ENCODE results near the gene ITGB5. TPM values are rescaled to one million over a fixed set of nuclear protein-coding genes. Genes with fewer than 3 reads are reported as not detected.
A peak's percentile ranks its signal among the peaks of the same experiment; 100 is the strongest.

ITGB5 gene
- total RNA-seq, 1 experiment from 2014 or later = 116 TPM

- Histone ChIP-seq H3K27ac (ENCODE audit: low read depth, low read length, poor library complexity, severe bottlenecking) (no peak overlapping the region), H3K4me3 (ENCODE audit: low read depth, low read length, poor library complexity, severe bottlenecking) (no peak overlapping the region), H3K9me3 (ENCODE audit: low read depth, low read length, poor library complexity, severe bottlenecking) (no peaks in the 10 kb centered on the region), H3K27me3 (replicated peaks; ENCODE audit: insufficient read depth, low read depth, low read length, poor library complexity) (no peaks in the 10 kb centered on the region), H3K36me3 (ENCODE audit: insufficient read depth, low read length, poor library complexity, severe bottlenecking) (peaks cover 25% of the 10 kb centered on the region), H3K4me1 (ENCODE audit: insufficient read depth, low read length, poor library complexity, severe bottlenecking) (peaks cover 12% of the 10 kb centered on the region)
- DNase-seq (ENCODE audit: low spot score) = peak; percentile 86
- no TSS peak for BruUV-seq (replicated peaks)
- peak; percentile 96 for TF ChIP-seq CTCF (conservative IDR thresholded peaks at IDR 0.05; ENCODE audit: low read depth, low read length)
- no peak for TF ChIP-seq EZH2 (IDR thresholded peaks at IDR 0.05; ENCODE audit: borderline replicate concordance, low read depth, low read length, poor library complexity, severe bottlenecking)
- POLR2A ChIA-PET (ENCODE audit: low non-redundant PET) = interaction anchor here (0.9 kb wide), 1 partner anchor 19 kb away, joined by 6 read pairs; no protein-coding TSS in a partner anchor
- CTCF ChIA-PET = interaction anchor here (0.6 to 2.3 kb wide), 11 partner anchors 9 to 821 kb away, joined by 3 to 39 read pairs (median 5); no protein-coding TSS in a partner anchor
- intact Hi-C loops (cut with micrococcal nuclease; ENCODE audit: unreplicated experiment) = loop anchor here (1.0 to 10.0 kb wide), 5 partner anchors 126 to 677 kb away; partner anchors contain the start of gene ITGB5
Observed at GRCh38 chr3:124761250-124761796, 125.8 kb downstream of the ITGB5 start.

GRCh38 chr3:124760601-124761000, 126.6 kb downstream of the ITGB5 start:
- Histone ChIP-seq H3K4me1 (ENCODE audit: insufficient read depth, low read length, poor library complexity, severe bottlenecking) (peaks cover 12% of the 10 kb centered on the region), H3K36me3 (ENCODE audit: insufficient read depth, low read length, poor library complexity, severe bottlenecking) (peaks cover 25% of the 10 kb centered on the region), H3K9me3 (ENCODE audit: low read depth, low read length, poor library complexity, severe bottlenecking) (no peaks in the 10 kb centered on the region), H3K4me3 (ENCODE audit: low read depth, low read length, poor library complexity, severe bottlenecking) (no peak overlapping the region), H3K27ac (ENCODE audit: low read depth, low read length, poor library complexity, severe bottlenecking) (no peak overlapping the region), H3K27me3 (replicated peaks; ENCODE audit: insufficient read depth, low read depth, low read length, poor library complexity) (no peaks in the 10 kb centered on the region)
- BruUV-seq (replicated peaks) = no TSS peak
- peak; percentile 50 for DNase-seq (ENCODE audit: low spot score)
- TF ChIP-seq CTCF (conservative IDR thresholded peaks at IDR 0.05; ENCODE audit: low read depth, low read length) (no peak), EZH2 (IDR thresholded peaks at IDR 0.05; ENCODE audit: borderline replicate concordance, low read depth, low read length, poor library complexity, severe bottlenecking) (no peak)
- intact Hi-C loops (cut with micrococcal nuclease; ENCODE audit: unreplicated experiment) = loop anchor here (2.0 to 10.0 kb wide), 4 partner anchors 127 to 678 kb away; partner anchors contain the start of gene ITGB5
- ChIA-PET POLR2A (ENCODE audit: low non-redundant PET) (interaction anchor here (0.9 kb wide), 1 partner anchor 19 kb away, joined by 6 read pairs; no protein-coding TSS in a partner anchor), CTCF (interaction anchor here (0.5 to 2.3 kb wide), 16 partner anchors 10 to 821 kb away, joined by 3 to 39 read pairs (median 4); no protein-coding TSS in a partner anchor)

GRCh38 chr3:124759666-124760401, 127.3 kb downstream of the ITGB5 start:
- Histone ChIP-seq H3K9me3 (ENCODE audit: low read depth, low read length, poor library complexity, severe bottlenecking) (no peaks in the 10 kb centered on the region), H3K27me3 (replicated peaks; ENCODE audit: insufficient read depth, low read depth, low read length, poor library complexity) (no peaks in the 10 kb centered on the region), H3K4me3 (ENCODE audit: low read depth, low read length, poor library complexity, severe bottlenecking) (no peak overlapping the region), H3K36me3 (ENCODE audit: insufficient read depth, low read length, poor library complexity, severe bottlenecking) (peaks cover 21% of the 10 kb centered on the region), H3K27ac (ENCODE audit: low read depth, low read length, poor library complexity, severe bottlenecking) (no peak overlapping the region), H3K4me1 (ENCODE audit: insufficient read depth, low read length, poor library complexity, severe bottlenecking) (peaks cover 12% of the 10 kb centered on the region)
- TF ChIP-seq CTCF (conservative IDR thresholded peaks at IDR 0.05; ENCODE audit: low read depth, low read length) = no peak
- TF ChIP-seq EZH2 (IDR thresholded peaks at IDR 0.05; ENCODE audit: borderline replicate concordance, low read depth, low read length, poor library complexity, severe bottlenecking) = no peak
- intact Hi-C loops (cut with micrococcal nuclease; ENCODE audit: unreplicated experiment) = loop anchor here (2.0 to 10.0 kb wide), 4 partner anchors 127 to 679 kb away; partner anchors contain the start of gene ITGB5
- POLR2A ChIA-PET (ENCODE audit: low non-redundant PET) = no interaction called here
- CTCF ChIA-PET = interaction anchor here (0.5 to 2.3 kb wide), 7 partner anchors 10 to 803 kb away, joined by 3 to 39 read pairs (median 5); no protein-coding TSS in a partner anchor
- BruUV-seq (replicated peaks) = no TSS peak
- no peak for DNase-seq (ENCODE audit: low spot score)
